ENCODE results near the gene MIDN. TPM values are rescaled to one million over a fixed set of nuclear protein-coding genes. Genes with fewer than 3 reads are reported as not detected.

MIDN gene
- total RNA-seq, 1 experiment from 2014 or later: 286 TPM

- no peak overlapping the region for H3K4ac ChIP-seq (ENCODE audit: low read depth, low read length)
- no peak overlapping the region for H4K5ac ChIP-seq (ENCODE audit: insufficient read length, low read depth, low read length)
- H4K20me1 ChIP-seq (ENCODE audit: control insufficient read depth, insufficient read depth, insufficient read length): no peaks in the 10 kb centered on the region
- Mint-ChIP-seq H3K27me3 (ENCODE audit: low read depth) (peaks cover 13% of the 10 kb centered on the region), H3K9me3 (no peaks in the 10 kb centered on the region), H3K27ac (no peak overlapping the region; a peak in 1 of 7 replicates), H3K4me3 (peak overlapping the region; percentile 56 to 75), H3K36me3 (ENCODE audit: insufficient read depth in 1 of 3, low read depth in 3 of 3) (peaks cover 23 to 41% (median 28%) of the 10 kb centered on the region in 3 experiments), H3K4me1 (peaks cover 56 to 61% of the 10 kb centered on the region in 2 experiments)
- no CpG with 5 or more reads among the region's 35 CpGs for WGBS (ENCODE audit: extremely low coverage, insufficient read length, low lambda C conversion rate)
- no peak overlapping the region for H2BK20ac ChIP-seq (ENCODE audit: low read depth, low read length, poor library complexity, severe bottlenecking)
- no peak overlapping the region for H3K23ac ChIP-seq (ENCODE audit: insufficient read length, low read depth, low read length)
- DNase-seq: no peak
- no peak overlapping the region for H4K91ac ChIP-seq (ENCODE audit: insufficient read length, low read depth, low read length)
- no peaks in the 10 kb centered on the region for H3K9me3 ChIP-seq (ENCODE audit: control insufficient read depth, low read depth, low read length)
- H3K4me2 ChIP-seq (ENCODE audit: insufficient read depth, insufficient read length, low read length): peak overlapping the region; percentile 44
- no peak overlapping the region for H3K9ac ChIP-seq (ENCODE audit: extremely low read depth, insufficient read length, low read length)
- peaks cover 4% of the 10 kb centered on the region; the same call in 1 of the 2 replicates for H3K4me1 ChIP-seq (ENCODE audit: insufficient read depth, low read length)
- peaks cover 4% of the 10 kb centered on the region; the same call in 1 of the 2 replicates for H3K79me2 ChIP-seq (ENCODE audit: insufficient read depth, low read length)
- no peak for TF ChIP-seq CTCF (conservative IDR thresholded peaks at IDR 0.05)
- no peak overlapping the region for H4K8ac ChIP-seq (replicated peaks; ENCODE audit: insufficient read length, low read depth, low read length)
- no peak overlapping the region for H2BK15ac ChIP-seq (ENCODE audit: low read depth, low read length)
- no peak overlapping the region for H2BK5ac ChIP-seq (ENCODE audit: insufficient read length, low read length)
- H3K14ac ChIP-seq (ENCODE audit: insufficient read depth, low read length): no peak overlapping the region
- H3K18ac ChIP-seq (ENCODE audit: insufficient read length, low read depth, low read length): no peak overlapping the region
- H3K23me2 ChIP-seq (ENCODE audit: insufficient read length, low read depth, low read length, poor library complexity, severe bottlenecking): peaks cover 17% of the 10 kb centered on the region
- no peak overlapping the region for H2AFZ ChIP-seq (ENCODE audit: low read length)
- no peak overlapping the region for H2BK120ac ChIP-seq (ENCODE audit: low read depth, low read length, poor library complexity, severe bottlenecking)
- H3T11ph ChIP-seq (ENCODE audit: low read length): no peak overlapping the region
- no peak overlapping the region for H2BK12ac ChIP-seq (ENCODE audit: insufficient read length, low read depth, low read length)
- H3K27ac ChIP-seq (ENCODE audit: insufficient read length, low read depth, low read length): no peak overlapping the region
- H3K79me1 ChIP-seq (ENCODE audit: insufficient read depth, low read depth, low read length, poor library complexity, severe bottlenecking): peaks cover 9% of the 10 kb centered on the region
- no peaks in the 10 kb centered on the region for H3K27me3 ChIP-seq (ENCODE audit: insufficient read depth, low read length)
- H2AK5ac ChIP-seq (ENCODE audit: insufficient read length, low read length): no peak overlapping the region
- no peak overlapping the region for H3K56ac ChIP-seq (ENCODE audit: insufficient read length, low read depth, low read length)
Measured at GRCh38 chr19:1267477-1268225, 19.3 kb downstream of the MIDN start.

Measured in H9 (cell line).